Thoracic aorta (tissue), 2 donors: Measurements from ENCODE around the gene EEPD1. TPM values are rescaled to one million over a fixed set of nuclear protein-coding genes. Genes with fewer than 3 reads are reported as not detected.

Source experiments
- ATAC-seq: fragments of 150-250 bp; one replicate; pipeline ENCODE4 v1.8.0; 2017; ENCODE audit warnings: low read depth; ENCODE audit not compliant: insufficient number of reproducible peaks, low FRiP score
- DNase-seq: peaks from one replicate; pipeline ENCODE4 v3.0.0-alpha.2; 2020; ENCODE audit warnings: low spot score
- H3K27ac ChIP-seq, 2 donors: fragments of 200-600 bp; sonication (generic); 1 replicate in 1 of 2; 2 replicates in 1 of 2; pipeline ENCODE4 v1.5.1; 2016; ENCODE audit warnings: mild to moderate bottlenecking in 2 of 2, moderate library complexity in 2 of 2
- H3K27me3 ChIP-seq: fragments of 200-600 bp; sonication (generic); replicated peaks from 2 replicates; pipeline ENCODE4 v1.6.0; 2016; ENCODE audit warnings: mild to moderate bottlenecking; ENCODE audit not compliant: insufficient read depth
- H3K36me3 ChIP-seq: fragments of 200-600 bp; sonication (generic); one replicate; pipeline ENCODE4 v1.5.1; 2016
- H3K4me1 ChIP-seq, 2 donors: fragments of 200-600 bp; sonication (generic); 1 replicate in 1 of 2; 2 replicates in 1 of 2; pipeline versions ENCODE4 v1.5.1 to v1.6.0; 2016; ENCODE audit warnings: low read depth in 2 of 2, mild to moderate bottlenecking in 1 of 2; ENCODE audit not compliant: control insufficient read depth in 1 of 2
- H3K4me3 ChIP-seq: fragments of 200-600 bp; sonication (generic); 2 replicates; pipeline ENCODE4 v1.5.1; 2016; ENCODE audit warnings: mild to moderate bottlenecking
- H3K9me3 ChIP-seq: fragments of 200-600 bp; sonication (generic); 2 replicates; pipeline ENCODE4 v1.5.1; 2016
- CTCF ChIP-seq: fragments of 200-600 bp; sonication (generic); IDR thresholded peaks from one replicate; pipeline ENCODE4 v1.5.1; 2019; ENCODE audit warnings: antibody characterized with exemption
- total RNA-seq, 2 donors: library from RNA; depleted of rRNA; stranded (reverse); fragments of >200 nt; gene quantifications; one replicate each; pipeline versions ENCODE4 v1.1.0 to v1.2.3, GENCODE V29; 2016

The EEPD1 gene
- total RNA-seq, 2 donors from 2014 or later: 14.6 to 17.4 TPM

- TF ChIP-seq CTCF: no peak
- Histone ChIP-seq H3K4me1 (peaks cover 16 to 56% of the 10 kb centered on the region in 2 donors), H3K27ac (no peak overlapping the region), H3K36me3 (no peaks in the 10 kb centered on the region), H3K9me3 (no peaks in the 10 kb centered on the region), H3K27me3 (no peaks in the 10 kb centered on the region), H3K4me3 (no peak overlapping the region)
- DNase-seq (no peak), ATAC-seq (no peak)
These were observed 130.1 kb downstream of the EEPD1 start for GRCh38 chr7:36283181-36283580.

GRCh38 chr7:36283711-36284130 lies 130.7 kb downstream of the EEPD1 start:
- no peak for TF ChIP-seq CTCF
- Histone ChIP-seq H3K36me3 (no peaks in the 10 kb centered on the region), H3K4me1 (peaks cover 16 to 50% of the 10 kb centered on the region in 2 donors), H3K27ac (no peak overlapping the region), H3K27me3 (no peaks in the 10 kb centered on the region), H3K4me3 (no peak overlapping the region), H3K9me3 (no peaks in the 10 kb centered on the region)
- DNase-seq: no peak
- ATAC-seq: no peak

GRCh38 chr7:36284456-36285090 lies 131.5 kb downstream of the EEPD1 start:
- peaks cover 16 to 42% of the 10 kb centered on the region in 2 donors for H3K4me1 ChIP-seq
- DNase-seq (no peak), ATAC-seq (no peak)
- H3K36me3 ChIP-seq: no peaks in the 10 kb centered on the region
- no peak overlapping the region for H3K4me3 ChIP-seq
- no peaks in the 10 kb centered on the region for H3K9me3 ChIP-seq
- H3K27me3 ChIP-seq: no peaks in the 10 kb centered on the region
- TF ChIP-seq CTCF: no peak
- no peak overlapping the region for H3K27ac ChIP-seq

- no peak overlapping the region for H3K4me3 ChIP-seq
- DNase-seq (no peak), ATAC-seq (no peak)
- no peak overlapping the region for H3K27ac ChIP-seq
- H3K36me3 ChIP-seq: no peaks in the 10 kb centered on the region
- peaks cover 21 to 41% of the 10 kb centered on the region in 2 donors for H3K4me1 ChIP-seq
- TF ChIP-seq CTCF: no peak
- H3K9me3 ChIP-seq: no peaks in the 10 kb centered on the region
- H3K27me3 ChIP-seq: no peaks in the 10 kb centered on the region
These were observed 132.2 kb downstream of the EEPD1 start for GRCh38 chr7:36285276-36285675.

GRCh38 chr7:36286226-36286625 lies 133.2 kb downstream of the EEPD1 start:
- no peaks in the 10 kb centered on the region for H3K27me3 ChIP-seq
- DNase-seq: no peak
- ATAC-seq: no peak
- no peaks in the 10 kb centered on the region for H3K36me3 ChIP-seq
- TF ChIP-seq CTCF: no peak
- no peak overlapping the region for H3K4me3 ChIP-seq
- no peaks in the 10 kb centered on the region for H3K9me3 ChIP-seq
- peaks cover 16 to 41% of the 10 kb centered on the region in 2 donors for H3K4me1 ChIP-seq
- no peak overlapping the region for H3K27ac ChIP-seq
